NCI-H1048 (cell line): ENCODE measurements around the gene THSD7B.

ENCODE experiments used
- DNase-seq: peaks from one replicate; lab custom pipeline; 2025; lab: John Stamatoyannopoulos, UW

THSD7B gene

GRCh38 chr2:137154946-137155345 lies 389.6 kb downstream of the THSD7B start:
- no peak for DNase-seq

- no peak for DNase-seq
Measured at GRCh38 chr2:137155356-137156104, 390.2 kb downstream of the THSD7B start.

- DNase-seq = no peak
Measured at GRCh38 chr2:137156221-137156844, 391.0 kb downstream of the THSD7B start.

- DNase-seq = no peak
Measured at GRCh38 chr2:137157851-137158250, 392.5 kb downstream of the THSD7B start.

GRCh38 chr2:137161250-137161649 lies 395.9 kb downstream of the THSD7B start:
- no peak for DNase-seq

GRCh38 chr2:137165968-137166367 lies 400.6 kb downstream of the THSD7B start:
- no peak for DNase-seq

- no peak for DNase-seq
Measured at GRCh38 chr2:137167651-137168050, 402.3 kb downstream of the THSD7B start.

GRCh38 chr2:137168552-137168951 lies 403.2 kb downstream of the THSD7B start:
- DNase-seq = no peak

- DNase-seq = no peak
Measured at GRCh38 chr2:137172162-137172561, 406.8 kb downstream of the THSD7B start.

GRCh38 chr2:137173463-137173862 lies 408.1 kb downstream of the THSD7B start:
- no peak for DNase-seq

GRCh38 chr2:137175246-137175645 lies 409.9 kb downstream of the THSD7B start:
- no peak for DNase-seq

GRCh38 chr2:137178951-137179377 lies 413.6 kb downstream of the THSD7B start:
- no peak for DNase-seq

GRCh38 chr2:137179542-137179941 lies 414.2 kb downstream of the THSD7B start:
- no peak for DNase-seq

GRCh38 chr2:137180012-137180411 lies 414.7 kb downstream of the THSD7B start:
- DNase-seq = no peak

- DNase-seq = no peak
Measured at GRCh38 chr2:137181370-137181769, 416.0 kb downstream of the THSD7B start.

- DNase-seq = no peak
Measured at GRCh38 chr2:137182071-137182470, 416.7 kb downstream of the THSD7B start.

- DNase-seq = no peak
Measured at GRCh38 chr2:137183206-137183898, 418.0 kb downstream of the THSD7B start.

GRCh38 chr2:137185378-137186078 lies 420.2 kb downstream of the THSD7B start:
- no peak for DNase-seq

- DNase-seq = no peak
Measured at GRCh38 chr2:137187216-137187615, 421.9 kb downstream of the THSD7B start.

- DNase-seq = no peak
Measured at GRCh38 chr2:137190411-137191195, 425.3 kb downstream of the THSD7B start.
